Tibial nerve (tissue), 4 donors: ENCODE measurements around the gene PON1.

Experiments used
- CTCF ChIP-seq, 5 experiments: fragments of 200-600 bp in 3 of 5; fragments of 450-650 bp in 2 of 5; sonication (generic) in 3 of 5; IDR thresholded peaks; one replicate each; pipeline ENCODE4 v1.5.1; 2016 to 2019; ENCODE audit warnings: antibody characterized with exemption in 5 of 5, mild to moderate bottlenecking in 3 of 5, moderate library complexity in 2 of 5
- EP300 ChIP-seq, 2 donors: sonication (generic); formaldehyde crosslinking; IDR thresholded peaks; one replicate each; pipeline ENCODE4 v1.6.1; 2017; ENCODE audit warnings: antibody characterized with exemption in 2 of 2, mild to moderate bottlenecking in 1 of 2
- POLR2A ChIP-seq, 2 donors: fragments of 450-650 bp; IDR thresholded peaks; one replicate each; pipeline ENCODE4 v1.6.1; 2017; ENCODE audit warnings: antibody characterized with exemption in 2 of 2, mild to moderate bottlenecking in 2 of 2, moderate library complexity in 2 of 2

GRCh38 chr7:95324431-95324830 lies at the start of gene PON1:
- TF ChIP-seq CTCF (IDR thresholded peaks at IDR 0.05) (no peak), POLR2A (IDR thresholded peaks at IDR 0.05) (no peak), EP300 (IDR thresholded peaks at IDR 0.05) (no peak)
